ENCODE data around the gene KCND1.

The KCND1 gene

DNA sequence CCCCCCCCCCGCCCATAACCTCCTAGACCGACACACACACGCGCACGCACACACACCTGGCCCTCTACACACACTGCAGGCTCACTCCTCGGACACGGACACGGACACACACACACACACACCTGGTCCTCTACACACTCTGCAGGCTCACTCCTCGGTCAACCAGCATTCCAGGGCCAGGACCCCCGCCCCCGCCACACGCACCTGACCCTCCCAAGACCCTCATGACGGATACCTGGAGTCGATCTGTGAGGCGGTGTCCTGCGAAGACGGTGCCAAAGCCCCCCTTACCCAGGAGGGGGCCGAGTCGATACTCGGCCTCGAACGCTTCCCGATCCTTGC, 53.4 kb downstream of the KCND1 start:
- peak overlapping the region; percentile 96 for H3K4me3 Mint-ChIP-seq
- H3K9me3 Mint-ChIP-seq: no peaks in the 10 kb centered on the region
- ATAC-seq (no peak), DNase-seq (no peak)
- H3K36me3 Mint-ChIP-seq (ENCODE audit: low read depth): peaks cover 52% of the 10 kb centered on the region
- H3K4me1 Mint-ChIP-seq: peaks cover 68% of the 10 kb centered on the region
- H3K27me3 Mint-ChIP-seq: no peaks in the 10 kb centered on the region
- peak overlapping the region; percentile 94 for H3K27ac Mint-ChIP-seq

- no peaks in the 10 kb centered on the region for H3K9me3 Mint-ChIP-seq
- peaks cover 54% of the 10 kb centered on the region for H3K36me3 Mint-ChIP-seq (ENCODE audit: low read depth)
- H3K4me1 Mint-ChIP-seq: peaks cover 68% of the 10 kb centered on the region
- H3K4me3 Mint-ChIP-seq: peak overlapping the region; percentile 96
- DNase-seq (peak; percentile 82), ATAC-seq (peak; percentile 41)
- H3K27me3 Mint-ChIP-seq: no peaks in the 10 kb centered on the region
- H3K27ac Mint-ChIP-seq: peak overlapping the region; percentile 94
These were observed 54.3 kb downstream of the KCND1 start for GRCh38 chrX:48917139-48918001.

- Mint-ChIP-seq H3K4me1 (peaks cover 68% of the 10 kb centered on the region), H3K36me3 (ENCODE audit: low read depth) (peaks cover 55% of the 10 kb centered on the region), H3K9me3 (no peaks in the 10 kb centered on the region), H3K27me3 (no peaks in the 10 kb centered on the region), H3K4me3 (peak overlapping the region; percentile 96), H3K27ac (peak overlapping the region; percentile 73)
- no peak for DNase-seq
- no peak for ATAC-seq
These were observed 56.8 kb downstream of the KCND1 start for GRCh38 chrX:48914593-48915493.

DNA sequence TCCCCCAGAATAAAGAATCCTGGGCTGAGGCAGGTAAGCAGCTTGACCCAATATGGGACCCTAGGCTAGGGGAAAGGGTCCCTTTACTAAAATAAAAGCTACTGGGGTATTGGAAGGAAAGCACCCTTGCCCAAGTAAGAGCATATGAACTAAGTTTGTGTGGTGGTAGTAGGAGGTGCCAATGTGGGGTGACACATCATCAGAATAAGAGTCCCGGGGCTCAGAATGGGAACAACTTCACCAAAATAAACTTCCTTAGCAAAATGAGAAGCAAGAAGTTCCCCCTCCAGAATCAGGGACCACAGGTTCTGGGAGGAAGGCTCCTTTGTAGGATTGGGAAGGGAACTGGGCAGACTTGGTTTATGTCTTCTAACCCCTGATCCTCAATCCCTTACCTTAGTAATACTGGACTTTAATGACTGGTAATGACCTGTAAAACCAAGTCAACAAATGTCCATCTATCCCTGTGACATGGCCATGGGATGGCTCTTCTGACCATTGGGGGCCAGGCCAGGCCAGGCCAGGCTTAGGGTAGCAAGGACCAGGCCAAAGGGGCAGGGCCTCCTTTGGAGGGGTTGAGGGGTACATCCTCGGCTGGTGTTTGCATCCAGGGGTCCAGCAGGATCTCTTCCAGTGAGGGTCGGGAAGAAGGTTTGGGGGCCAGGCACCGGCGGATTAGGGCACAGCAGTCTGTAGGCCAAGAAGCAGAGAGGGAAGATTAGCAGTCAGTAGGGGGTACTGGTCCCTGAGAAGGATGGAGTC, 57.9 kb downstream of the KCND1 start:
- DNase-seq: no peak
- ATAC-seq: no peak
- Mint-ChIP-seq H3K27me3 (no peaks in the 10 kb centered on the region), H3K27ac (peak overlapping the region; percentile 35), H3K9me3 (no peaks in the 10 kb centered on the region), H3K36me3 (ENCODE audit: low read depth) (peaks cover 52% of the 10 kb centered on the region), H3K4me3 (peak overlapping the region; percentile 50), H3K4me1 (peaks cover 63% of the 10 kb centered on the region)

GRCh38 chrX:48911412-48912182, 60.0 kb downstream of the KCND1 start, which contains the start of gene SLC35A2:
SLC35A2 (minus strand) TSS chrX:48911646; CDS start chrX:48911636, 10 bp downstream.
- Mint-ChIP-seq H3K4me3 (peak within 1 kb of the TSS; percentile 95), H3K36me3 (ENCODE audit: low read depth) (peaks cover 39% of the 10 kb centered on the region), H3K27me3 (no peaks in the 10 kb centered on the region), H3K27ac (peak within 1 kb of the TSS; percentile 95), H3K4me1 (peaks cover 59% of the 10 kb centered on the region), H3K9me3 (no peaks in the 10 kb centered on the region)
- ATAC-seq: peak; percentile 82
- DNase-seq: peak; percentile 87
